Adipocyte (in vitro differentiated cells): Measurements from ENCODE around the gene MCRIP2.

Experiments used
- DNase-seq: peaks from one replicate; pipeline ENCODE4 v3.0.0-alpha.2; 2015; ENCODE audit warnings: low read depth
- H3K27me3 ChIP-seq: replicated peaks from 2 replicates; pipeline ENCODE4 v1.7.0; 2013; ENCODE audit warnings: mild to moderate bottlenecking, low read length, moderate library complexity; ENCODE audit not compliant: control insufficient read depth, insufficient read depth
- H3K36me3 ChIP-seq: 2 replicates; pipeline ENCODE4 v1.7.0; 2013; ENCODE audit warnings: low read length, mild to moderate bottlenecking, moderate library complexity; ENCODE audit not compliant: control insufficient read depth, insufficient read depth, severe bottlenecking
- H3K4me1 ChIP-seq: 2 replicates; pipeline ENCODE4 v1.7.0; 2013; ENCODE audit warnings: mild to moderate bottlenecking, low read length, moderate library complexity; ENCODE audit not compliant: control insufficient read depth, insufficient read depth
- H3K4me3 ChIP-seq: 2 replicates; pipeline ENCODE4 v1.7.0; 2013; ENCODE audit warnings: mild to moderate bottlenecking, low read length, moderate library complexity
- H3K9ac ChIP-seq: 2 replicates; pipeline ENCODE4 v1.7.0; 2013; ENCODE audit warnings: mild to moderate bottlenecking, low read length, moderate library complexity
- H3K9me3 ChIP-seq: 2 replicates; pipeline ENCODE4 v1.7.0; 2013; ENCODE audit warnings: mild to moderate bottlenecking, low read length, moderate library complexity; ENCODE audit not compliant: control insufficient read depth

MCRIP2 gene

GRCh38 chr16:693766-694165 is 52.1 kb downstream of the MCRIP2 start:
- Histone ChIP-seq H3K9ac (no peak overlapping the region), H3K36me3 (no peaks in the 10 kb centered on the region), H3K4me3 (no peak overlapping the region), H3K4me1 (peaks cover 10% of the 10 kb centered on the region), H3K27me3 (peaks cover 14% of the 10 kb centered on the region), H3K9me3 (no peaks in the 10 kb centered on the region)
- no peak for DNase-seq

GRCh38 chr16:694187-694862 is 52.7 kb downstream of the MCRIP2 start:
- DNase-seq: no peak
- Histone ChIP-seq H3K9me3 (no peaks in the 10 kb centered on the region), H3K4me1 (peaks cover 5% of the 10 kb centered on the region), H3K36me3 (no peaks in the 10 kb centered on the region), H3K27me3 (peaks cover 16% of the 10 kb centered on the region), H3K4me3 (no peak overlapping the region), H3K9ac (no peak overlapping the region)

GRCh38 chr16:694863-695354 is 53.3 kb downstream of the MCRIP2 start:
- H3K4me1 ChIP-seq: no peaks in the 10 kb centered on the region
- H3K9me3 ChIP-seq: no peaks in the 10 kb centered on the region
- H3K4me3 ChIP-seq: no peak overlapping the region
- H3K36me3 ChIP-seq: no peaks in the 10 kb centered on the region
- DNase-seq: no peak
- H3K27me3 ChIP-seq: peaks cover 16% of the 10 kb centered on the region
- H3K9ac ChIP-seq: no peak overlapping the region

GRCh38 chr16:695355-696089 is 53.9 kb downstream of the MCRIP2 start:
- Histone ChIP-seq H3K9ac (no peak overlapping the region), H3K4me3 (no peak overlapping the region), H3K27me3 (peaks cover 22% of the 10 kb centered on the region), H3K36me3 (no peaks in the 10 kb centered on the region), H3K9me3 (no peaks in the 10 kb centered on the region), H3K4me1 (no peaks in the 10 kb centered on the region)
- DNase-seq: no peak
